Erythroblast (primary cell): ENCODE results near the gene DCP1A.
A peak's percentile ranks its signal among the peaks of the same experiment; 100 is the strongest.

Experiments used
- DNase-seq, 2 experiments: peaks; one replicate each; lab custom pipeline; 2025; lab: John Stamatoyannopoulos, UW
- GATA1 ChIP-seq: IDR thresholded peaks from 2 replicates; pipeline ENCODE4 v1.6.1; 2011; ENCODE audit warnings: low read depth, mild to moderate bottlenecking, control low read depth, low read length, moderate library complexity
- POLR2A ChIP-seq: IDR thresholded peaks from 2 replicates; pipeline ENCODE4 v1.6.1; 2011; ENCODE audit warnings: mild to moderate bottlenecking, low read length

DCP1A gene

GRCh38 chr3:53252096-53252946 is 95.0 kb downstream of the DCP1A start:
- peak; percentile 23 to 47 for DNase-seq

GRCh38 chr3:53250881-53251605 is 96.3 kb downstream of the DCP1A start:
- TF ChIP-seq GATA1: no peak
- TF ChIP-seq POLR2A: no peak

More at GRCh38 chr3:53252096-53252946, 95.0 kb downstream of the DCP1A start:
- TF ChIP-seq POLR2A (no peak), GATA1 (no peak)

GRCh38 chr3:53250453-53250852 is 96.9 kb downstream of the DCP1A start:
- TF ChIP-seq GATA1 (no peak), POLR2A (no peak)
- DNase-seq: peak in 1 of 2 experiments; percentile 25

More at GRCh38 chr3:53250881-53251605, 96.3 kb downstream of the DCP1A start:
- DNase-seq: no peak

GRCh38 chr3:53248161-53248560 is 99.2 kb downstream of the DCP1A start:
- no peak for TF ChIP-seq POLR2A
- TF ChIP-seq GATA1: no peak
- DNase-seq: peak in 1 of 2 experiments; percentile 31

GRCh38 chr3:53247619-53248018 is 99.7 kb downstream of the DCP1A start:
- DNase-seq: no peak
- no peak for TF ChIP-seq POLR2A
- TF ChIP-seq GATA1: no peak

DNA sequence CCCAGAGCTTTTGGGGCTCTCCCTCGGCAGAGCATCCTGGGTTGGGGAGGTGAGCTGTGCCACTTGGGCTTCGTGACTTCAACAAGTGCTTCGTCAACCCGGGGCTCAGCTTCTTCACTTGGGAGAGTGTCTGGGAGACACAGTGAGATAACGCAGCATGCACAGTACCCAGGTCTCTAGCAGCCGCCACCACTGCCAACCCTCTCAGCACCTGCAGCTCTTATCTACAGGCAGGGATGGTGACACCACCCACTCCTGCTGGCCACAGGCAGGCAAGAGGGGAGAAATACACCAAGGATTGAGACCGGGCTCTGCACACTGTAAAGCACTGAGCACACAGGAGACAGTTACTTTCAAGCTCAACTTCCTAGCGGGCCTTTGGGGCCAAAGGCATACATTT is 103.1 kb downstream of the DCP1A start:
- TF ChIP-seq GATA1: no peak
- TF ChIP-seq POLR2A: no peak
- DNase-seq: peak; percentile 39 to 44

DNA sequence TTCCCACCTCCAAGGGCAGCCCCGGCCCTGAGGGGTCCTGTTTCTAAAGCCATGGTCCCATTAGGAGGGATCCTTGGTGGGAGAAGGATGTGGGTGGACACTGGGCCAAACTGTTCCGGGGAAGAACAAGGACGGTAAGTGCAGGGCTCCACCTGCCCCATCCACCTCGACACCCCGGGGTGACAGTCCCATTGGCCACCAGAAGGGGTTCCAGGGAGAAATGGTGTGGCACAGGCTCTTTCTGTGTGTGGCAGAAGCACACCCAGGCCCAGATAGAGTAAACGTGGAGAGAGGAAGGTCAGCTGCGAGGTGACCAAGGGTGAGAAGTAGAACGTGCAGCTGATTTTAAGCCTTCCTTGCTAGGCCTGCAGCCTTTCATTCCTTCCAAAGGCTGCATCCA is 103.6 kb downstream of the DCP1A start:
- DNase-seq: no peak
- TF ChIP-seq GATA1: no peak
- no peak for TF ChIP-seq POLR2A

DNA sequence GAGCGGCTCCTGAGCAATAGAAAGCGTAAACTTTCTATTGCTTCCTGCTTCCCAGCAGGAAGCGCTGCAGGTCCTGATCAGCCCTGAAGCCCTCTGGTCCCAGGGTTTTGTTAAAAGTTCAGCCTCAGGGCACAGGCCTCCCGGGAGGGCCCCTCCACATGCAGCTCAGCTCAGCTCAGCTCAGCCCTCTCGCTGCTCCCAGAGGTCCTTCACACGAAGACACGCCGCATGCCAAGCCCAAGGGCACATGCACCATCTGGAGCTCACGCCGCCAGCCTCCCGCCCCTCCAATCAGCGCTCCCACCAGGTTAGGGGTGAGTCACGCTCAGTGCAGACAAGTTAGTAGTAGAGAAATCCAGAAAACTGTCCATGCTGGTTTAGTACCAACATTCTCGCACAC is 104.2 kb downstream of the DCP1A start:
- DNase-seq: peak in 1 of 2 experiments; percentile 13
- TF ChIP-seq POLR2A (no peak), GATA1 (no peak)

GRCh38 chr3:53242642-53243041 is 104.7 kb downstream of the DCP1A start:
- no peak for TF ChIP-seq GATA1
- no peak for TF ChIP-seq POLR2A
- DNase-seq: peak in 1 of 2 experiments; percentile 19

DNA sequence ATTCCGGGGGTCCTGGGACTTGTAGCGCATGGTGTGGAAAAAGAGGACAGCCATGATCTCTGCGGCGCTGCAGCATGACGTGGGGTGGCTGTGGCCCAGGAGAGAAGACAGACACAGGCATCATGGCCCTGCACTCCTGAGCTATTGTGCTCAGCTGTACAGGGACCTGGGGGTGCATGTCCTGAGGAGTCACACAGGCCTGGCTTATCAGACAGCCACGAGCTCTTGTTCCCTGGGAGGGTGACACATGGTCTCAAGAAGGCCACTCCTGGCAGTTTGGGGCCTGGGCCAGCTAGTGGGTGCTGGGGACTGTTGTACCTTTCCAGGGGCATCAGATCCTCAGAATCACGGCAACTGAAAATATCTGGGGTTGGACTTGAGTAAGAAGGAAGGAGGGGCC is 105.2 kb downstream of the DCP1A start:
- DNase-seq: peak; percentile 37 to 41
- TF ChIP-seq POLR2A: no peak

- TF ChIP-seq GATA1 (no peak), POLR2A (no peak)
Observed at GRCh38 chr3:53240989-53241972, 106.1 kb downstream of the DCP1A start.

DNA sequence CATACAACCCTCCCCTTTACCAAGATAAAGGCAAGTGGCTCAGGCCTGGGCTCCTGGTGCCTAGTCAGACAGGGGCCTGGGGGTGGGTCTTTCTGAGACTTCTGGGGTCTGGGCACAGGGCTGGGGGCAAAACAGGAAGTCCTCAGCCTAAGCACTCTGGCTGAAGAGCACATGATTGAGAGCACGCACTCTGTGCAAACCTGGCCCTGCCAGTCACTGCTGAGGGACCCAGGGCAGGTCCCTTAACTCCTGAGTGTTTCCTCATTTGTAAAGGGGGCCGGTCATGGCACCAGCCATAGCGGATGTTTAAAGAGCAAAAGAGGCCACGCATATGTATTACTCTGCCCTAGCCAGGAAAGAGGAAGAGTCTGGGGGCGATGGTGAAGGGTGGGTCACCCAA is 107.5 kb downstream of the DCP1A start:
- DNase-seq: no peak

More at GRCh38 chr3:53240989-53241972, 106.1 kb downstream of the DCP1A start:
- DNase-seq: no peak

DNA sequence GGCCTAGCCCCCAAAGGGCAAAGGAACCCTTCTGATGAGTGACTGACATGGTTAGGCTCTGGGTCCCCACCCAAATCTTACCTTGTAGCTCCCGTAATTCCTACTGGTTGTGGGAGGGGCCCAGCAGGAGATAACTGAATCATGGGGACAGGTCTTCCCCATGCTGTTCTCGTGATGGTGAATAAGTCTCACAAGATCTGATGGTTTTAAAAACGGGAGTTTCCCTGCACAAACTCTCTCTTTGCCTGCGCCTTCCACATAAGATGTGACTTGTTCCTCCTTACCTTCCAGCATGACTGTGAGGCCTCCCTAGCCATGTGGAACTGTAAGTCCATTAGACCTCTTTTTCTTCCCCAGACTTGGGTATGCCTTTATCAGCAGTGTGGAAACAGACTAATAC is 108.5 kb downstream of the DCP1A start:
- no peak for TF ChIP-seq POLR2A
- TF ChIP-seq GATA1: no peak
- DNase-seq: no peak

More for the DNA sequence above, 107.5 kb downstream of the DCP1A start:
- TF ChIP-seq POLR2A (no peak), GATA1 (no peak)
